DMS79 treated with DMSO at 0.1 percent for 48 hours (cell line): ENCODE results near the gene PDLIM5.
"Not testable (repeated sequence)": the region's sequence is repeated elsewhere in the genome, so short reads cannot be mapped to it uniquely, and the experiment has no call there.

Source experiments
- DNase-seq: peaks from one replicate; lab custom pipeline; 2025; lab: John Stamatoyannopoulos, UW

PDLIM5 gene

DNA sequence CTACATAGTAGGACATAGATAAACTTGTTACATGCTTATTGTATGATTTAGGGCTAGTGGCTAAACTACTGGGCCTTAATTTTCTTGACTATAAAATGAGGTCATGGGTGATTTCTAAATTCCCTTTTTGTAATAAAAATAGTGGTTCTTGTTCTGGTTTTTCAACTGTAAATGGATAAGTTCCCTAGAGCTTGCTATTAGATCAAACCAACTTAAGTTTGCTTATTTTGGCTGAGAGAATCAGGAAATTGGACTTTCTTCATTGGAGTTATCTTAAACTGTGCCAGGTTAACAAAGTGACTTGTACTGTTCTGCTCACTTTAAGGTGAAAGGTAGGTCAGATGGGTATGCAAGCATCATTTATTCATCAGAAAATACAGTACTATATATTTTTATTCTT is 78.3 kb downstream of the PDLIM5 start:
- no peak for DNase-seq

- no peak for DNase-seq
These were observed 80.4 kb downstream of the PDLIM5 start for GRCh38 chr4:94531991-94532789.

GRCh38 chr4:94533405-94534223 is 81.9 kb downstream of the PDLIM5 start:
- no peak for DNase-seq

DNA sequence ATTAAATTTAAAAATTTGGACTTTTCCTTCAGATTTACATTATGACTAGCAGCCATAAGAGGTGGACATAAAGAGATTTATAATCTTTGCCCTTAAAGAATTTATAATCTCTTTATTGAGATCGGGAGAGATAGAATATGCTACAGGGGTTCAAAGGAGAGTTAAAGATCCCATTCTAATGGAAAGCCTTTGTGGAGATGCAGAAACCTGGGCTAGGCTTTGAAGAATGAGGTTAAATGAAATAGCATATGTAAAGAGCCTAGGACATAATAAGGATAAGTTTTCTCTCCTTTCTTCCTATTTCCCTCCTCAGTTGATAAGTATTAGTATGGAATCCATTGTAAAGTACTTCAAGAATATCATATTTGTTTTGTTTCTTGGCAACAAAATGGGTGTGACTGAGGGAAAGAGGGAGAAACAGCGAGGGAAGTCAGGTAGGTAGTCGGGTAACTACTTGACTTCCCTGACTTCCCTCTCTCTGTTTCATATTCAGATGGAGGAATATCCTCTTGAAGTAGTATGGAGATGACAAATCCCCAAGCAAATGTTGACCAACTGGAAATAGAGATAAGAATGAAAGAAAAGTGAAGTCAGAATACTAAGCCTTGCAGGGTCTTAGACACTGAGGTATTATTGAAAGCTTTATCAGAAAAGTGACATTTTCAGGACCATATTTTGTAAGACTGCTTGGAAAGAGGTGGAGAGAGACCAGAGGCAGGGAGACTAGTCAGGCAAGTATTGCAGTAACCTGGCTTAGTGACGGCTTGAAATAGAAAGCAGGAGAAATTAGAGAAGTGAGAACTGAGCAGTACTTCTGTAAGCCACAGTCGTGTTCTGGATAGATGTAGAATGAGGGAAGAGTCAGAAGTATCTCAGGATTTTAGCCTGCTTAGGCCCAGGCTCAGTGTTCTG is 82.9 kb downstream of the PDLIM5 start:
- DNase-seq, result no peak

DNA sequence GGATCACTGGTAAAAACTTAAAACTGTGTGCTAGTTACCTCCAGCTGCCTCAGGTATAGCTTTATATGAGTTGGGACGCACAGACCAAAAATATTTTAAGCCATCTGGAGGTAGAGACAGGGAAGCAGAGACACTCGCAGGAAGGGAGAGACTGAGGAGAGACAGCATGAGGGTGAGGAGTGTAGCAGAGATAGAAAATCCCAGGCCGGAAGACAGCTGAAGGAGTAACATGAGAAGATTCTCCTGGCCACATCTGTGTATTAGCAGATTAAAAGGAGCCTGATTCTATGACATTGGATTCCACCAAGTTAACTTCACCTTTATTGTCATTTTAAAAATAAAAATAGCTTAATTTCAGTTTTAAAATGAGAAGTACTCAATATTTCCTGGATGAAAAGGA is 84.3 kb downstream of the PDLIM5 start:
- DNase-seq, result no peak

GRCh38 chr4:94536649-94537469 is 85.1 kb downstream of the PDLIM5 start:
- DNase-seq, result no peak

GRCh38 chr4:94537921-94538628 is 86.3 kb downstream of the PDLIM5 start:
- no peak for DNase-seq

DNA sequence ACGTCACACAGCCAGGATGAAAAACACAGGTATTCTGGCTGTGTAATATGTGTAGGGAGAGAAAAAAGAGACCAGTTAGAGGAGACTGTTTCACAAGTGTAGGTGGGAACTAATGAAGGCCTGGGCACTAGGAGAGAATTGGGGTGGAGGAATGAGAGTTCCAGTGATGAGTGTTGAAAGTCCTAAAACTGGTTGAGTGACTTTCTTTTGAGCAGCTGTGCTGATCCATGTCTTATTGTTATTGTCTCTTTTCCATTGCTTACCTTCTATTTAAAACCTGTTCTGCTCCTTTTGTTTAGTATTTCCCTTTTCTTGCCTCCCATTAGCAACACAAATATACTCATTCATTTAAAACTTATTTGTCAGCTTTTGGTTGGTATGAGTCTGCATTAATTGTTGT is 88.7 kb downstream of the PDLIM5 start:
- DNase-seq, result peak; percentile 2

DNA sequence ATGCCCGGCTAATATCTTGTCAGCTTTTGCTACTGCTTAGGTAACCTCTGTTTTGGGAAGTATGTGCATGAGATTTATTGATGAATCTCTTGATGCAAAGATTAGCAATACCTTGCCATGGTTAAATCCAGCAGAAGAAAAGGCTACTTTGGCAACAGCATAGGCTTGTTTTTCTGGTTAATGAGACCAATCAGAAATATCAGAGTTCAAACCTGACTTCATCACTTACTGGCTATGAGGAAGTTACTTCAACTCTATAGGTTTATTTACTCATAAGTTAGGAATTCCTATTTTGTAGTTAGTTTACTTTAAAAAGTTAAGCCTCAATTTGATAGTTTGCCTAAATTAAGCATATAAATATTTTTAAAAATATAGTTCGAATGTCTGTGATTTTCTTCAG is 93.1 kb downstream of the PDLIM5 start:
- no peak for DNase-seq

DNA sequence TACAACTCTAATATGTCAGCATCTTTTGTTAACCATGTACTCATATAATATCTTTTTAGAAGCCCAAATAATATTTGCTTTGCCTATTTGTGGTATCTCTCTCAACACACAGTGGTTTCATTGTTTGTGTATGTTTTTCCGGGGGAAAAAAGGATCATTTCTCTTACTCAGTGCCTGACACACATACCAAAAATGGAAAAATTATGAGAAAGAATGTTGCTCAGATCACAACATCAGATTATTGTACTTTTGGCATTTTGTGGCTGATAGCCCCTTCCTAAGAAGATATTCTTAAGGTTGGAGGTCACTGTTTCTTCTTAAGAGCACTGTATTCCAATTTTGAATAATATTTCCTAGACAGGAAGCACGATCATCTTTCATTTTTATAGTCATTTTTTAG is 93.6 kb downstream of the PDLIM5 start:
- no peak for DNase-seq

GRCh38 chr4:94546949-94547348 is 95.2 kb downstream of the PDLIM5 start:
- DNase-seq, result no peak

DNA sequence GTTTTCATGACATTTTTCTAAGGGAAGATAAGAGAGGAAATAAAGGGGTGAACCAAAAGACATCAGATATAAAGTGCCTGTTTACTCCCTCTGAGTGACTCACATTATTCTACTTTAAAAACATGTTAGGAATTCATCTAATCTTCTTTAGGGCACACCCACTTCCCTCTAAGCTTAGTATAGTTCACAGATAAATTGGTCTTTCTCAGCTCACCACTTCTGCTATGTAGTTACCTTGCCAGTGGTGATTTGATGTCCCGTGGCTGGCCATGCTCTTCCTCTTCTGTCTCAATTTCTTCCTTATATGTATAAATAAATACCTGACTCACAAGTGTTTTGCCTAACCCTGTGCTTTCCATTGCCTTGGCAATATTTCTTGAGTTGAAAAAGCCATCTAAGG is 96.8 kb downstream of the PDLIM5 start:
- DNase-seq, result no peak

GRCh38 chr4:94550352-94550751 is 98.6 kb downstream of the PDLIM5 start:
- DNase-seq, result no peak

GRCh38 chr4:94550851-94551250 is 99.1 kb downstream of the PDLIM5 start:
- DNase-seq, result no peak

GRCh38 chr4:94551643-94552564 is 100.2 kb downstream of the PDLIM5 start:
- DNase-seq, result no peak

DNA sequence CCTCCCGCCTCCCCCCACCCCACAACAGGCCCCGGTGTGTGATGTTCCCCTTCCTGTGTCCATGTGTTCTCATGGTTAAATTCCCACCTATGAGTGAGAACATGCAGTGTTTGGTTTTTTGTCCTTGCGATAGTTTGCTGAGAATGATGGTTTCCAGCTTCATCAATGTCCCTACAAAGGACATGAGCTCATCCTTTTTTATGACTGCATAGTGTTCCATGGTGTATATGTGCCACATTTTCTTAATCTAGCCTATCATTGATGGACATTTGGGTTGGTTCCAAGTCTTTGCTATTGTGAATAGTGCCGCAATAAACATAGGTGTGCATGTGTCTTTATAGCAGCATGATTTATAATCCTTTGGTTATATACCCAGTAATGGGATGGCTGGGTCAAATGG is 104.3 kb downstream of the PDLIM5 start:
- DNase-seq, result not testable (repeated sequence)

DNA sequence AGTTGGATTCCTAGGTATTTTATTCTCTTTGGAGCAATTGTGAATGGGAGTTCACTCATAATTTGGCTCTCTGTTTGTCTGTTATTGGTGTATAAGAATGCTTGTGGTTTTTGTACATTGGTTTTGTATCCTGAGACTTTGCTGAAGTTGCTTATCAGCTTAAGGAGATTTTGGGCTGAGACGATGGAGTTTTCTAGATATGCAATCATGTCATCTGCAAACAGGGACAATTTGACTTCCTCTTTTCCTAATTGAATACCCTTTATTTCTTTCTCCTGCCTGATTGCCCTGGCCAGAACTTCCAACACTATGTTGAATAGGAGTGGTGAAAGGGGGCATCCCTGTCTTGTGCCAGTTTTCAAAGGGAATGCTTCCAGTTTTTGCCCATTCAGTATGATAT is 105.9 kb downstream of the PDLIM5 start:
- DNase-seq, result not testable (repeated sequence)

DNA sequence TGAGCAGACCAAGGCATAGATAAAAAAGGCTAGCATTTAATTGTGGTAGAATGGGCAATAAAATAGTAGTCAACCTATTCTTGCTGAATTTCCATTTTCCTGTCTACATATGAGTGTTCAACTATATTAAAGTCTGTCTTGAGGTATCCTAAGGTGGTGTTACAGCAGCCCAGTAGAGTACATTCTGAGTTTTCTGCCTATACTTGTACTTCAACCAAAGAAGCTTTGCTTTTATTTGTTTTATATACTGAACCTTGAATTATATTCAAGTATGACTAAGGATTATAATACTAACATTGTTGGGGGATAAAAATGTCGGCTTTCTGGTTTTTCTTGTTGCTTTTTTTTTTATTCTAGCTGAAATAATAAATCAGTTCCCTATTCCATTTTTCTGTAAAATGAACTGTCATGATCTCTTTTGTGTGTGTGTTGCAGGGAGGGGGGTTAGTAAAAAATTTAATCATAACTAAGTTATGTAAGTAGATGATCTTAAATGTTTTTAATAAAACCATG is 106.7 kb downstream of the PDLIM5 start:
- DNase-seq, result no peak

DNA sequence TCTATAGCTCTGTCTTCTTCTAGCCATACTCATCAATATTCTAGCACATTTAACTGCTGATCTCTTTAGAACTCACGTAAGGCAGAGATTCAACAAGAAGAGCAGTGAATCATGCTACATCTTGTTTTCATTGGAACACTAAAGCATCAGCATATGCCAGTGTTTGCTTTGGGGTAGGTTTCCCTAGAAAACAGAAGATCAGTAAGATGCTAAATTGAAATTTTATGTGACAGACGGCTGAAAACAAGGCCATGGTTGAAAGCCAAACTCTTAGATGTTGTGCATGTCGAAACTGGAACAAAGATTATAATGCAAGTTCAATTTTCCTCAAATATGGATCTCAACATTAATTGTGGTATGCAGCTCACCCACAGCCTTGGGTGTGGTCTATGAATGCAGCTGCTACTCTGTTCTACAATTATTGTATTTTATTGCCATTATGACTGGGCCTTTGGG is 107.6 kb downstream of the PDLIM5 start:
- DNase-seq, result no peak
